GM23248 (cell line): Measurements from ENCODE around the gene KRTAP5-7. TPM values are rescaled to one million over a fixed set of nuclear protein-coding genes. Genes with fewer than 3 reads are reported as not detected.

Source experiments
- DNase-seq: peaks from one replicate; pipeline ENCODE4 v3.0.0-alpha.2; 2015
- H2AFZ ChIP-seq: fragments of 200-600 bp; sonication (generic); 2 replicates; pipeline ENCODE4 v1.6.1; 2016; ENCODE audit warnings: antibody characterized with exemption
- H3F3A ChIP-seq: fragments of 200-600 bp; sonication (generic); 2 replicates; pipeline ENCODE4 v1.6.1; 2016; ENCODE audit warnings: mild to moderate bottlenecking, antibody characterized with exemption, mixed run types; ENCODE audit not compliant: insufficient read depth
- H3K27ac ChIP-seq: fragments of 200-600 bp; sonication (generic); 2 replicates; pipeline ENCODE4 v1.5.1; 2016; ENCODE audit warnings: mild to moderate bottlenecking
- H3K27me3 ChIP-seq: fragments of 200-600 bp; sonication (generic); replicated peaks from 2 replicates; pipeline ENCODE4 v1.6.1; 2016; ENCODE audit warnings: mild to moderate bottlenecking; ENCODE audit not compliant: insufficient read depth
- H3K36me3 ChIP-seq: fragments of 200-600 bp; sonication (generic); 2 replicates; pipeline ENCODE4 v1.6.1; 2016; ENCODE audit warnings: low read depth, mild to moderate bottlenecking
- H3K4me1 ChIP-seq: fragments of 200-600 bp; sonication (generic); 2 replicates; pipeline ENCODE4 v1.6.1; 2016; ENCODE audit warnings: mild to moderate bottlenecking; ENCODE audit not compliant: insufficient read depth
- H3K4me2 ChIP-seq: fragments of 200-600 bp; sonication (generic); one replicate; pipeline ENCODE4 v1.6.1; 2016; ENCODE audit warnings: mild to moderate bottlenecking; ENCODE audit not compliant: unreplicated experiment
- H3K4me3 ChIP-seq: fragments of 200-600 bp; sonication (generic); 2 replicates; pipeline ENCODE4 v1.5.1; 2016; ENCODE audit warnings: mild to moderate bottlenecking
- H3K79me2 ChIP-seq: fragments of 200-600 bp; sonication (generic); 2 replicates; pipeline ENCODE4 v1.6.1; 2016; ENCODE audit warnings: mild to moderate bottlenecking; ENCODE audit not compliant: insufficient read depth
- H3K9ac ChIP-seq: fragments of 200-600 bp; sonication (generic); 2 replicates; pipeline ENCODE4 v1.6.1; 2016; ENCODE audit warnings: mild to moderate bottlenecking
- H3K9me2 ChIP-seq: fragments of 200-600 bp; sonication (generic); 2 replicates; pipeline ENCODE4 v1.6.1; 2016; ENCODE audit warnings: mixed run types, mild to moderate bottlenecking, moderate library complexity; ENCODE audit not compliant: insufficient read depth
- H3K9me3 ChIP-seq: fragments of 200-600 bp; sonication (generic); one replicate; pipeline ENCODE4 v1.6.1; 2017; ENCODE audit warnings: low read depth
- H4K20me1 ChIP-seq: fragments of 200-600 bp; sonication (generic); 2 replicates; pipeline ENCODE4 v1.6.0; 2016; ENCODE audit not compliant: insufficient read depth
- EZH2 ChIP-seq: fragments of 200-600 bp; sonication (generic); IDR thresholded peaks from 2 replicates; pipeline ENCODE4 v1.6.1; 2018; ENCODE audit warnings: antibody characterized with exemption, mild to moderate bottlenecking; ENCODE audit not compliant: insufficient read depth, poor library complexity, severe bottlenecking
- EZH2phosphoT487 ChIP-seq: fragments of 200-600 bp; sonication (generic); IDR thresholded peaks from 2 replicates; pipeline ENCODE4 v1.6.1; 2018; ENCODE audit warnings: antibody characterized with exemption, moderate library complexity, mild to moderate bottlenecking, low read depth; ENCODE audit not compliant: insufficient read depth
- WGBS, 2 experiments: methylation state at CpG; one replicate each; pipeline ENCODE4 v1.1.6; 2015 to 2017; ENCODE audit warnings: low lambda C conversion rate in 2 of 2, low coverage in 1 of 2; ENCODE audit errors: missing lambda C conversion rate in 2 of 2; 5-methylcytosine and 5-hydroxymethylcytosine counted together
- in situ Hi-C: fragments of 300-500 bp; cut with MboI; formaldehyde crosslinking; loops from 2 replicates; pipeline ENCODE4 v1.15.0; 2020
- polyA plus RNA-seq: library from polyadenylated mRNA; unstranded; fragments of >200 nt; fragmentation: Nextera tagmentation; extraction: Ambion mirVana; gene quantifications from 2 replicates; pipeline ENCODE4 v1.2.1, GENCODE V29; 2016
- total RNA-seq: library from RNA; depleted of rRNA; stranded (reverse); fragments of >200 nt; shearing (Covaris generic); gene quantifications from 2 replicates; pipeline ENCODE4 v1.2.3, GENCODE V29; 2014

The KRTAP5-7 gene
- total and polyA plus RNA-seq, 2 experiments from 2014 or later = not detected

DNA sequence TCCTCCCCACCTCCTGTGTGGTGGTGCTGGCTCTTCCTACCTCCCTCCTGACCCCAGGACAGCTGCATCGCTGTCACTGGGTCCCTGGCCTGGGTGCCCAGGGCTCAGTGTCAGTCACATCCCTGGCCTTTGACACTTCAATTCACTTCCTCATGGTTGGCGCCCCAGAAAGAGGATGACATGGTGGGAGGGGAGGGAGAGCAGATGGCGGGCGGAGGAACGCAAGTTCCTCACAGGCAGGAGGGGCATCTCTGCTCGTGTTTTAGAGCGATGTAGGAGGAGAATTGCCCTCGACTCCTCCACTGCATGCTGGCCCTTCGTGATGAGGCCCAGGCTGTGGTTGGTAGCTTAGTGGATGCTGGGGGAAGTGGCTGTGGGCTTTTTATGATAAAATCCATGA is 35.1 kb upstream of the KRTAP5-7 start:
- H4K20me1 ChIP-seq = no peaks in the 10 kb centered on the region
- no peaks in the 10 kb centered on the region for H3K9me3 ChIP-seq
- H3F3A ChIP-seq = no peaks in the 10 kb centered on the region
- H3K27me3 ChIP-seq = no peaks in the 10 kb centered on the region
- no peak for DNase-seq
- H3K9ac ChIP-seq = no peak overlapping the region
- WGBS, 2 experiments = 90 to 91% methylated on average over 9 of the region's 9 CpGs
- H3K4me3 ChIP-seq = no peak overlapping the region
- H3K9me2 ChIP-seq = no peaks in the 10 kb centered on the region
- no peak overlapping the region for H3K4me2 ChIP-seq
- no peak overlapping the region for H2AFZ ChIP-seq
- no peak for TF ChIP-seq EZH2
- no peak for TF ChIP-seq EZH2phosphoT487
- in situ Hi-C loops = no loop called here
- H3K4me1 ChIP-seq = no peaks in the 10 kb centered on the region
- H3K36me3 ChIP-seq = no peaks in the 10 kb centered on the region; the same call in 1 of the 2 replicates
- H3K27ac ChIP-seq = no peak overlapping the region
- no peaks in the 10 kb centered on the region for H3K79me2 ChIP-seq

DNA sequence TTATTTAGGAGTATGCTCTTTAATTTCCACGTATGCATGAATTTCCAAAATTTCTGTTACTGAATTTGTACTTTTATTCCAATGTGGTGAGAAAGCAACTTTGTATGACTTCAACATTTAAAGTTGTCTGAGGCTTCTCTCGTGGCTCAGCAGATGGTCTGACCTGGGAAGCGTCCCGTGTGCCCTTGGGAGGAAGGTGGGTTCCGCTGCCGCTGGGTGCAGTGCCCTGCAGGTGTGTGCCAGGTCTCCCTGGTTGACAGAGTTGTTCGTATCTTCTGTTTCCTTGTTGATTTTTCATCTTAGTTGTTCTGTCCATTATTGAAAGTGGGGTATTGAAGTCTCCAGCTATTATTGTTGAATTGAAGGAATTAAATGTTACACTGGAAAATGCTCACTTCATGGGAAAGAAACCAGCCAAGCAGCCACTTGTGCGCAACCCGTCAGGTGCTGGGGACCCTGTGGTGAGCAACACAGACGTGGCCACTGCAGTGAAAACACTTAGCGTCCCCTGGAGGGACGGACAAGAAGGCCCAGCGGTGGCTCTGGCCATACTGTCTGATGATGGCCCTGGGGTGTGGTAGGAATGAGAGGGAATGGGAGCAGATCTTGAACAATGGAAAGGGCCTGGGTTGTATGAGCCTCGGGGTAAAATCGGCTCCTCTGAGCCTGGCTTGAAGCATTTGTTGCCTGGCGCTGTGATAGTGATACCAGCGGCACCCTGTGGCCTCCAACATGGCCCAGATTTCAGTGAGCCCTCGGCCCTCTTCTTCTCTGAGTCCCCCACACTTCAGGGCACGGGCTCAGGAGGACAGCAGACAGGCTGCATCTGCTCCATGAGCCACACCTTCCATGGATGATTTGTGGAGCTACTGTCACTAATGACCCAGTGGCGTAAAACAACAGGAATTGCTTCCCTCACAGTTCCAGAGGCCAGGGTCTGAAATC is 31.5 kb upstream of the KRTAP5-7 start:
- Histone ChIP-seq H3K27ac (no peak overlapping the region), H2AFZ (no peak overlapping the region), H3K9me3 (no peaks in the 10 kb centered on the region), H3K9me2 (no peaks in the 10 kb centered on the region), H3K4me1 (no peaks in the 10 kb centered on the region), H3K9ac (no peak overlapping the region), H3K79me2 (no peaks in the 10 kb centered on the region), H3K36me3 (peaks cover 18% of the 10 kb centered on the region), H3K27me3 (no peaks in the 10 kb centered on the region), H3K4me3 (no peak overlapping the region), H4K20me1 (no peaks in the 10 kb centered on the region), H3K4me2 (no peak overlapping the region), H3F3A (no peaks in the 10 kb centered on the region)
- DNase-seq = no peak
- 93 to 95% methylated on average over 20 of the region's 20 CpGs for WGBS, 2 experiments
- in situ Hi-C loops = no loop called here
- TF ChIP-seq EZH2phosphoT487 = no peak
- TF ChIP-seq EZH2 = no peak

- H4K20me1 ChIP-seq = no peaks in the 10 kb centered on the region
- DNase-seq = no peak
- H3F3A ChIP-seq = no peaks in the 10 kb centered on the region
- no peaks in the 10 kb centered on the region for H3K9me2 ChIP-seq
- 90 to 94% methylated on average over 13 of the region's 13 CpGs for WGBS, 2 experiments
- in situ Hi-C loops = no loop called here
- H3K4me1 ChIP-seq = no peaks in the 10 kb centered on the region
- H3K27ac ChIP-seq = no peak overlapping the region
- H3K9ac ChIP-seq = no peak overlapping the region
- no peak overlapping the region for H3K4me3 ChIP-seq
- H3K36me3 ChIP-seq = peaks cover 18% of the 10 kb centered on the region
- TF ChIP-seq EZH2 = no peak
- no peak for TF ChIP-seq EZH2phosphoT487
- no peaks in the 10 kb centered on the region for H3K79me2 ChIP-seq
- H2AFZ ChIP-seq = no peak overlapping the region
- H3K27me3 ChIP-seq = no peaks in the 10 kb centered on the region
- H3K9me3 ChIP-seq = no peaks in the 10 kb centered on the region
- no peak overlapping the region for H3K4me2 ChIP-seq
Observed at GRCh38 chr11:71496421-71496820, 30.6 kb upstream of the KRTAP5-7 start.

DNA sequence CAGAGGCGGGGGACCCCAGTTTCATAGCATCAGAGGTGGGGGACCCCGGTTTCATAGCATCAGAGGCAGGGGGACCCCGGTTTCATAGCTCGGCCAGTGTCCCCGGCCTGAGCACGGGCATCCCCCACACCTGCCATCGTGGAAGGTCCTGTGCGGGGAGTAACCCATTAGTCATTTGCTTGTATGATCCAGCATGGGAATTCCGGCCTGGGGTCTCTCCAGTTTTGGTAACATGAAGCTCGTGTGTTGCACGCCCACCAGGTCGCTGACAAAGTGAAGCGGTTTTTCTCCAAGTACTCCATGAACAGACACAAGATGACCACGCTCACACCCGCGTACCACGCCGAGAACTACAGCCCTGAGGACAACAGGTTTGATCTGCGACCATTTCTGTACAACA is 29.0 kb upstream of the KRTAP5-7 start:
- no peaks in the 10 kb centered on the region for H3K79me2 ChIP-seq
- no peak overlapping the region for H3K4me2 ChIP-seq
- H3K9me2 ChIP-seq = no peaks in the 10 kb centered on the region
- in situ Hi-C loops = no loop called here
- DNase-seq = no peak
- no peak overlapping the region for H3K27ac ChIP-seq
- WGBS, 2 experiments = 95% methylated on average over 19 of the region's 19 CpGs
- H4K20me1 ChIP-seq = no peaks in the 10 kb centered on the region
- H2AFZ ChIP-seq = no peak overlapping the region
- TF ChIP-seq EZH2 (no peak), EZH2phosphoT487 (no peak)
- no peaks in the 10 kb centered on the region for H3F3A ChIP-seq
- no peaks in the 10 kb centered on the region for H3K4me1 ChIP-seq
- H3K4me3 ChIP-seq = no peak overlapping the region
- no peaks in the 10 kb centered on the region for H3K27me3 ChIP-seq
- H3K36me3 ChIP-seq = peaks cover 18% of the 10 kb centered on the region
- no peaks in the 10 kb centered on the region for H3K9me3 ChIP-seq
- no peak overlapping the region for H3K9ac ChIP-seq
